Activated T-helper 17 cell treated with anti-CD3 and anti-CD28 coated beads, Interleukin-2, amount 50 U/mL, for 72 hours (primary cell): ENCODE data around the gene STX5. TPM values are rescaled to one million over a fixed set of nuclear protein-coding genes. Genes with fewer than 3 reads are reported as not detected.
A peak's percentile ranks its signal among the peaks of the same experiment; 100 is the strongest.

Experiments
- ATAC-seq: fragments of 150-1000 bp; cut with Tn5 transposase; replicated peaks from 2 replicates; pipeline ENCODE4 v1.10.0; 2021; ENCODE audit warnings: mild to moderate bottlenecking, moderate library complexity
- H3K27ac Mint-ChIP-seq: one replicate; pipeline ENCODE4 v1.8.0; 2022; ENCODE audit warnings: mixed read lengths
- H3K27me3 Mint-ChIP-seq: one replicate; pipeline ENCODE4 v1.8.0; 2022; ENCODE audit warnings: mixed read lengths
- H3K36me3 Mint-ChIP-seq: one replicate; pipeline ENCODE4 v1.8.0; 2022; ENCODE audit warnings: low read depth, mild to moderate bottlenecking, mixed read lengths
- H3K4me1 Mint-ChIP-seq: one replicate; pipeline ENCODE4 v1.8.0; 2022; ENCODE audit warnings: mixed read lengths
- H3K4me3 Mint-ChIP-seq: one replicate; pipeline ENCODE4 v1.8.0; 2022; ENCODE audit warnings: mild to moderate bottlenecking, mixed read lengths
- H3K9me3 Mint-ChIP-seq: one replicate; pipeline ENCODE4 v1.8.0; 2022; ENCODE audit warnings: mixed read lengths
- total RNA-seq, 2 donors: library from RNA; stranded (reverse); gene quantifications; one replicate each; pipeline ENCODE4 v1.2.3, GENCODE V29; 2022

Gene STX5
- total RNA-seq, 2 donors from 2014 or later = 23.4 to 32.0 TPM

DNA sequence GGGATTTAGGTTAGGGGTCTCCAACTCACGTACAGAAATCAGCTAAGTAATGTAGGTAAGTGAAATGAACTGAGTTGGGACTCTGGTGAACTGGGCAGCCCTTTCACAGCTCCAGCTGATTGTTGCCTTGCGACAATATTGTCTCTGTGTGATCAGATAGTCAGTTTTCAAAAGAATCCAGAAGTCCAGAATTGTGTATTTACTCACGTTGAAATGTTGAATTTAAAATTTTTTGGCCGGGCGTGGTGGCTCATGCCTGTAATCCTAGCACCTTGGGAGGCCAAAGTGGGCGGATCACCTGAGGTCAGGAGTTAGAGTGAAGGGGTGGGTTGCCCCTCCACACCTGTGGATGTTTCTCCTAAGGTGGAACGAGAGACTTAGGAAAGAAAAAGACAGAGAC is 26.4 kb upstream of the STX5 start:
- peaks cover 20% of the 10 kb centered on the region for H3K4me1 Mint-ChIP-seq
- no peaks in the 10 kb centered on the region for H3K27me3 Mint-ChIP-seq
- peak overlapping the region; percentile 98 for H3K4me3 Mint-ChIP-seq
- peak overlapping the region; percentile 96 for H3K27ac Mint-ChIP-seq
- peaks cover 43% of the 10 kb centered on the region for H3K36me3 Mint-ChIP-seq
- ATAC-seq = no peak
- no peaks in the 10 kb centered on the region for H3K9me3 Mint-ChIP-seq

DNA sequence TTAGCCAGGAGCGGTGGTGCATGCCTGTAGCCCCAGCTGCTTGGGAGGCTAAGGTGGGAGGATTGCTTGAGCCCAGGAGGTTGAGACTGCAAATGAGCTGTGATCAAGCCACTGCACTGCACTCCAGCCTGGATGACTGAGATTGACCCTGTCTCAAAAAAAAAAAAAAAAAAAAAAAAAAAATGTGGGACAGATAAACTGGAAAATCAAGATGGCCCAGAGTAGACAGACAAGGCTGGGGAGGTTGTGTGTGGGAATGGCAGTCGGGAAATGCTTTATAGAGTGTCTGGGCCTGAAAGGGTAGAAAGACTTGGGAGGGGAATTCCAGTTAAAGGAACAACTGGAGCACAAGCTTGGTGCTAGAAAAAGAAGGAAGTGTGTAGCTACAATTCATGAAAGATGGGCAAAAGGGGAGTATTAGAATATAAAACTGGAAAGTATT is 25.7 kb upstream of the STX5 start:
- peaks cover 22% of the 10 kb centered on the region for H3K4me1 Mint-ChIP-seq
- H3K9me3 Mint-ChIP-seq = no peaks in the 10 kb centered on the region
- no peak for ATAC-seq
- H3K27me3 Mint-ChIP-seq = no peaks in the 10 kb centered on the region
- peaks cover 50% of the 10 kb centered on the region for H3K36me3 Mint-ChIP-seq
- H3K27ac Mint-ChIP-seq = peak overlapping the region; percentile 96
- H3K4me3 Mint-ChIP-seq = peak overlapping the region; percentile 98

DNA sequence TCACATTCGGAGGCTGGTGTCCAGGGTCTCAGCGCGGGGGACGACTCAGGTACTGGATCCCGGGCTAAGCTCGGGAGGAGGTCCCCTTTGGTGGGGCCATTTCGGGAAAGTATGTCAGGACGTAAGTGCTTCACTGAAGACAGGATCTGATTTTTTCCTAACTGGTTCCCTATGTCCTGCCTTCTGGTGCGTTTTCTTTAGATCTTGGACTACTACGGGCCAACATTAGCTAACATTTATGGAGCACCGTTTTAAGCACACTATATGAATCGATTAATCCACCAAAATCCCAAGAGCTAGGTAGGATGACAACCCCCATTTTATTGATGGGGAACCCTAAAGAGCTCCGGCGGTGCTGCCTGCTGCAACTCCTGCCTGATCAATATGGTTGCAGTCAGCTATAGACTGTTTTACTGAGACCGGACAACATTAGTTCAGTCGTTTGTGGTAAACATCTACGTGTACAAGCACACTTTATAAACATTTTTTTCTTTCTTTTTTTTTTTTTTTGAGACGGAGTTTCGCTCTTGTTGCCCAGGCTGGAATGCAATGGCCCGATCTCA is 24.6 kb upstream of the STX5 start:
- peaks cover 28% of the 10 kb centered on the region for H3K4me1 Mint-ChIP-seq
- H3K27ac Mint-ChIP-seq = peak overlapping the region; percentile 96
- ATAC-seq = no peak
- H3K27me3 Mint-ChIP-seq = no peaks in the 10 kb centered on the region
- no peaks in the 10 kb centered on the region for H3K9me3 Mint-ChIP-seq
- H3K4me3 Mint-ChIP-seq = peak overlapping the region; percentile 98
- H3K36me3 Mint-ChIP-seq = peaks cover 61% of the 10 kb centered on the region

DNA sequence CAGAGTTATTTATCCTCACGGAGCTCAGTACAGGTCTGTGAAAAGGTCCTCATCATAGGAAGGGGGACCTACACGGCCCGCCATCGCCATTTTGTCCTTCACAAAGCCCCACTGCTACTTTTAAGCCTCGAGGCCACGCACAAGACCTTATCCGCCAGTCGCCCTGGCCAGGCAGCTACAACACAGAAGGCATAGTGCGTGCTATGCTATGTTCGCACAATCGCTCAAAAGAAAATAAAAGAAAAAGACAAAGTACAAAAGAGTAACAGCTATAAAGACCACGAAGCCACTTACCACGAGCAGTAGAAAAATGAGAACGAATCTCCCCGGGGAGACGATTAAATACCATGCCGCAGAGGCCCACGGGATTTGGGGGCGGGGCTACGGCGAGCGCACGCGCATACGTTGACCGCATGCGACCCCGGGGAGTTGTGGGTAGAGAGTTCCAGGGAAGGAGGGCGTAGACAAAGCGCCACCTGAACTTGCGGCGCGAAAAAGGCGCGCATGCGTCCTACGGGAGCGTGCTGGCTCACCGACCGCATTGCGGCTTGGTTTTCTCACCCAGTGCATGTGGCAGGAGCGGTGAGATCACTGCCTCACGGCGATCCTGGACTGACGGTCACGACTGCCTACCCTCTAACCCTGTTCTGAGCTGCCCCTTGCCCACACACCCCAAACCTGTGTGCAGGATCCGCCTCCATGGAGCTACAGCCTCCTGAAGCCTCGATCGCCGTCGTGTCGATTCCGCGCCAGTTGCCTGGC is 23.9 kb upstream of the STX5 start:
- peak; percentile 79 for ATAC-seq
- Mint-ChIP-seq H3K9me3 (no peaks in the 10 kb centered on the region), H3K27me3 (no peaks in the 10 kb centered on the region), H3K4me1 (peaks cover 28% of the 10 kb centered on the region), H3K4me3 (peak overlapping the region; percentile 98), H3K36me3 (peaks cover 68% of the 10 kb centered on the region), H3K27ac (peak overlapping the region; percentile 96)

DNA sequence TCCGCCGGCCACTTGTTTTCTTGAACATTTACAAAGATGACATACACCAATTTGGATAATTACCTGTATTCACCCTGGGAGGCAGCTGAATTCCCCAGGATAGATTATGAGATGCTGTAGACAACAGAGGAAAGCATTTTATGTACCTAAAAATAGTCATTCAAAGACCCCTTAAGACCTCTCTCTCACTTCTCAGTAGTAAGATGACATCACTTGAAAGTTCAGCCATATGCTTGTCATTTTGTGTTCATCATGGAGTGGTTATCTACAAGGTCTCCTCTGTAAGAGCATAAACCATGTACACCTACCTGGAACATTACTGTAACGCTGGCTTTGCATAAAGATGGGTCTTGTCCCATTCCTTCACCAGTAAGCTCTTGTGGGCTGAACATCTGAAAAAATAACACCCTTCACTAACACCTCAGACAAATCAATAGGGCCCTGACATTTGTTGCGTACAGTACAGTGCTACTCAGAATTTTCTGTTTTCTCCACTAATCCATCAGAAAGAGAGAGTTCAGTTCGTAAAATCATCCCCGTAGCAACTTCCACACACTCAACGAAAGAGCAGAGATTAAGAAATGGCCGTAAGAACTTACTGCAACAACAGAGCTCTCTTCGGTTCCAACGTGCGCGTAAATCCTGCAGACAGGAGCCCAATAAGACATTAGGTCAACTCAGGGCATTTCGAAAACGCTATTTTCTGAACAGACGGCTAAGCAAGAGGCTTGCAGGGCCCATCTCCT is 23.1 kb upstream of the STX5 start:
- Mint-ChIP-seq H3K27me3 (no peaks in the 10 kb centered on the region), H3K27ac (peak overlapping the region; percentile 96), H3K4me3 (peak overlapping the region; percentile 98), H3K4me1 (peaks cover 28% of the 10 kb centered on the region), H3K9me3 (no peaks in the 10 kb centered on the region), H3K36me3 (peaks cover 75% of the 10 kb centered on the region)
- no peak for ATAC-seq

DNA sequence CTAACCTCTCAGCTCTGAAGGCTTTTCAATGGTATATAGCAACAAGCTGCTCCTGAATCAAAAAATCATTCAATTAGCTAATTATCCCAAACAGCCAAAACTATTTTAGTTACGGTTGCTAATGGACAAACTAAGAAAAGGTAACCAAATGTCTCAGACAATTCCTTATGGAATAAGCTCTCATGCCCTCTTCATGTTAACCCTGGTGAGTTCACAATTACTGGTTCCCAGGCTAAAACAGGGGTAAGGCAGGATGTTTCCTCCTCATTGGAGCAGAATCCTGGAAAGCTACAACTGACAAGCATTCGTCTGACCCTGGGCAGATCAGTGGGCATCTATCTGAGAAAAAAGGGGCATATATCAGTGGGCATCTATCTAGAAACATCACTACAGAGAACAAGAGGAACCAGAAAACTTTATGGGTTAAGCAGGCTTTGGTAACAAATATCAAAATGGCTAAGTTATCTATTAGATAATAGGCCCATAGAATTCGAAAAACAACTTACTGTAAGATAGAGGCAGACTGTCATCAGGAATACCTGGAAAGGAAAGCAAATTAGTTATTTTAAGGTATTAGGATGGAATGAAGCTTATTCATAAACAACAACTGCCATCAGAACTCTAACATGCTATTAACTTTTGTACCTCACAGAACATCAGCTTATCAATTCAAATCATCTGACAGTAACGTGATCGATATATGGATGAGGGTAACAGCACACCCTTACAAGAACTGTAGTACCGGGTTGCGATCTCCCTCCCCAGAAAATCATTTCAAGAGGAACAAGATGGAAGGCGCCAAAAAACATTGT is 22.4 kb upstream of the STX5 start:
- H3K4me1 Mint-ChIP-seq = peaks cover 28% of the 10 kb centered on the region
- peaks cover 78% of the 10 kb centered on the region for H3K36me3 Mint-ChIP-seq

DNA sequence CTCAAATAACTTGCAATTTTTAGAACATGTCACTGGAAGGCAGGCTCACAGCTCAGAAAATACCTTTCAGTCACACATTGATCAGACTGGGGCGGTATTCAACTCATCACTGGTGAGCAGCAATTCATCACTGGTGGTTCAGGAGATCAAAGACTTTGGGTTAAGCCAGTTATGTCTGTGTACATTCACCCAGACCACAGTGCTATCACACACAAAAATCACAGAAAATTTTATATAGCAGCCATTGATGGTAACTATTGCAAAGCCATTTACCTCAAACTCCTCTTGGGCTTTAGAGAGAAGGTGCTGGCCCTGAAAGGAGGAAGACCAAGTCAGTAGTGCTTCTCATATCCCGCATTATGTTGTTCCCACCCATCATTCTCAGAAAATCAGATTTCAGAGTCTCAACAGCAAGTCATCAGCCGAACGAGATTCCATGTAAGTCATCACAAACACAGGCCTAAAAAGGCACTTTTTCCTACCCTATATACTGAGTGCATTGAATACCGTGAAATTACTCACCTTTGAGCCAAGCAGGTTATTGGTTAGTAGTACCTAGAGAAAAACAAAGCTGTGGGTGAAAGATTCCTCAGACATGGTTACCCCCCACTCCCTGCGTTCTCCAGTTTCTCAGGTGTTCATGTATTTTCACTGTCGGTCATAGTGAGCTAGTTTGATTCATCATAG is 21.6 kb upstream of the STX5 start:
- H3K27me3 Mint-ChIP-seq = no peaks in the 10 kb centered on the region
- H3K4me3 Mint-ChIP-seq = peak overlapping the region; percentile 98
- H3K4me1 Mint-ChIP-seq = peaks cover 28% of the 10 kb centered on the region
- peak; percentile 66 for ATAC-seq
- peak overlapping the region; percentile 96 for H3K27ac Mint-ChIP-seq
- no peaks in the 10 kb centered on the region for H3K9me3 Mint-ChIP-seq
- peaks cover 78% of the 10 kb centered on the region for H3K36me3 Mint-ChIP-seq

More for the DNA sequence above, 22.4 kb upstream of the STX5 start:
- peak overlapping the region; percentile 96 for H3K27ac Mint-ChIP-seq
- H3K4me3 Mint-ChIP-seq = peak overlapping the region; percentile 98
- H3K27me3 Mint-ChIP-seq = no peaks in the 10 kb centered on the region
- ATAC-seq = no peak
- H3K9me3 Mint-ChIP-seq = no peaks in the 10 kb centered on the region

DNA sequence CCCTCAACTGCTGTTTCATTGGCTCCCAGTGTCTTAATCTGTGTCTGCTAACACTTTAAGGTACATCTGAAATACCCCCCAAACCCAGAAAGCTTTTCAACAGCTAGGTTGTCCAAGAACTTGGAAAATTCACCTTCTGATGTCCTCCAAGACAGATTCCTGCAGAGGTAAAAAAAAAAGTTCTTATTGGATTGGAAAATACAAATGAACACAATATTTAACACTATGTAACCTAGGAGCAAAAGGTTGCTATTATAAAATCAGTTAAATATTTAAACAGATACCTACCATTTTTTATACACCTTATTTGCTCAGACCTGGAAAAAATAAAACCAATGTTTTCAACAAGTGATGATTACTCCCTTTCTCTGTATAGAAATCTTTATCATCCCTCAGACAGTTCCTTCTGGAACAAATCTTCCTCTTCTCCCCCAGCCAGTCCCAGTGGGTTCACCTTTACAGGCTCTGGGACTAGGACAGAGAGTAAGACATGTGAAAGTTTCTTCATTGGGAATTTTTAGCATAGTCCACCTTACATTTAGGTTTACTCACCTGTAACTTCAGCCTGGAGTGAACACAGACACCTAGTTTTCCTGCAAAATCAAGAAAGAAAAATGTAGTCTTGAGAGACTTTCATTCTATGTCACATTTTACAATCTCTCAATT is 20.8 kb upstream of the STX5 start:
- Mint-ChIP-seq H3K9me3 (no peaks in the 10 kb centered on the region), H3K27ac (peak overlapping the region; percentile 96), H3K4me3 (peak overlapping the region; percentile 98), H3K4me1 (peaks cover 24% of the 10 kb centered on the region), H3K36me3 (peaks cover 77% of the 10 kb centered on the region), H3K27me3 (no peaks in the 10 kb centered on the region)
- no peak for ATAC-seq

DNA sequence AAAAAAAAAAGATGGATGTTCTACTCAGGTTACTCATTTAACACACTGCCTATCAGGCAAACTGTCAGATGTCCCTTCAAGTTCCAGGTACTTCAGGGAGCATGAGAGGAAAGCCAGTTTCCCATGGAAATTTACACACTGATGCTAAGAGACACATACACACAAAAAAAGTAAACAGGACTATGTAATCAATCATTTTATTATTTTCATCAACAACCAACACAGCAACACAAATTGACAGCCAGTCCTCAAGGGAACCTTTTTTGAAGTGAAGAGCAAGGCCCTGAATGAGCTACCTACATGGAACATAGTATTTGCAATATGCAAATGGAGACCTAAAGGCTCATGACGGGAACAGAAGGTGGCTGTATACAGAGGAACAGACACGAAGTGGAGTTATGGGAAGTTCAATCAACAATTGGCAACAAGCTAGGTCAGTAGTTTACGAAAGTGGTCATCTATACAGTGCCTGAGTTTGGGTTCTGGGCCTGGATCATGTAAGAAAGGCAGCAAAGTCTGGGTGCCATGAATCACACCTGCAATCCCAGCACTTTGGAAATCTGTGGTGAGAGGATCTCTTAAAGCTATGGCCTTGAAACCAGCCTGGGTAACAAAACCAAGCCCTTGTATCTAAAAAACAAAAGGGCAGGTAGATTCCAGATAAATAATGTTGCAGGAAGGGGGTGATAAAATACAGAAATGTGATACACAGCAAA is 20.1 kb upstream of the STX5 start:
- no peak for ATAC-seq
- H3K27ac Mint-ChIP-seq = peak overlapping the region; percentile 71
- no peaks in the 10 kb centered on the region for H3K27me3 Mint-ChIP-seq
- H3K36me3 Mint-ChIP-seq = peaks cover 70% of the 10 kb centered on the region
- H3K4me1 Mint-ChIP-seq = peaks cover 22% of the 10 kb centered on the region
- no peaks in the 10 kb centered on the region for H3K9me3 Mint-ChIP-seq
- peak overlapping the region; percentile 98 for H3K4me3 Mint-ChIP-seq

DNA sequence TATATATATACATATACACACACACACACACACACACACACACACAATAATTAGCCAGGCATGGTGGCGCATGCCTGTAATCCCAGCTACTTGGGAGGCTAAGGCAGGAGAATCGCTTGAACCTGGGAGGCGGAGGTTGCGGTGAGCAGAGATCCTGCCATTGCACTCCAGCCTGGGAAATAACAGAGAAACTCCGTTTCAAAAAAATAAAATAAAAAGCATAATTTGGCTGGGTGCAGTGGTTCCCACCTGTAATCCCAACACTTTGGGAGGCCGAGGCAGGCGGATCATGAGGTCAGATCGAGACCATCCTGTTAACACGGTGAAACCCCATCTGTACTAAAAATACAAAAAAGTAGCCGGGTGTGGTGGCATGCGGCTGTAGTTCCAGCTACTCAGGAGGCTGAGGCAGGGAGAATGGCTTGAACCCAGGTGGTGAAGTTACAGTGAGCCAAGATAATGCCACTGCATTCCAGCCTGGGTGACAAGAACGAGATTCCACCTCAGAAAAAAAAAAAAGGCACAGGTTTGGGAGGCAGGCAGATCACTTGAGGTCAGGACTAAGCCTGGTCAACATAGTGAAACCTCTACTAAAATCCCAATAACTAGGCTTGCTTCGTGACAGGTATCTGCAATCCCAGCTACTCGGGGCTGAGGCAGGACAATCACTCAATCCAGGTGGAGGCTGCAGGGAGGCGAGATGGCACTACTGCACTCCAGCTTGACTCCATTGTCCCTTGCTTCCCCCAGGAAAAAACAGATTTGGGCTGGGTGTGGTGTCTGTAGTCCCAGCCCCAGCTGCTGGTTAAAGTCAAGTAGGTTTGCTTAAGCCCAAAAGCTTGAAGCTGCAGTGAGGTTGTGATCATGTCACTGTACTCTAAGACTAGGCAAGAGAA is 19.3 kb upstream of the STX5 start:
- H3K4me1 Mint-ChIP-seq = peaks cover 22% of the 10 kb centered on the region
- H3K27ac Mint-ChIP-seq = peak overlapping the region; percentile 71
- no peaks in the 10 kb centered on the region for H3K9me3 Mint-ChIP-seq
- ATAC-seq = no peak
- no peaks in the 10 kb centered on the region for H3K27me3 Mint-ChIP-seq
- peaks cover 64% of the 10 kb centered on the region for H3K36me3 Mint-ChIP-seq
- H3K4me3 Mint-ChIP-seq = peak overlapping the region; percentile 98

DNA sequence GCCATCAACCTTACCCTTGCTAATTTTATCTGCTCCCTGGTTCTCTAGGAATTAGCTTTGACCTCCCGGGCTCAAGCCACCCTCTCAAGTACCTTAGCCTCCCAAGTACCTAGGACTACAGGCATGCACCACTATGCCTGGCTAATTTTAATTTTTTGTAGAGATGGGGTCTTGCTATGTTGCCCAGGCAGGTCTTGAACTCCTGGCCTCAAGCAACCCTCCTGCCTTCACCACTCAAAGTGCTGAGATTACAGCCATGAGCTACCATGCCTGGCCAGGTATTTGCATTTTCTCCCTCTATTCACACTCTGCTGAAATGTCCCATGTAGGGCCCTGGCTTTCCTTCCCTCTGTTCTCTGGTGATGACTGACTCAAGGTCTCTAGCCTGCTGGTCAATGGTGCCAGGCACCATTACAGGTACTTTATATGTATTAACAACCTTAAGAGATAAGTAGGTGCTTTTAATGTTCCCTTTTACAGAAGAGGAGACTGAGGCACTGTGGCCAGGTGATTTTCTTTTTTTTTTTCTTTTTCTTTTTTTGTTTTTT is 16.0 kb upstream of the STX5 start:
- Mint-ChIP-seq H3K36me3 (peaks cover 31% of the 10 kb centered on the region), H3K27ac (no peak overlapping the region), H3K27me3 (no peaks in the 10 kb centered on the region)

DNA sequence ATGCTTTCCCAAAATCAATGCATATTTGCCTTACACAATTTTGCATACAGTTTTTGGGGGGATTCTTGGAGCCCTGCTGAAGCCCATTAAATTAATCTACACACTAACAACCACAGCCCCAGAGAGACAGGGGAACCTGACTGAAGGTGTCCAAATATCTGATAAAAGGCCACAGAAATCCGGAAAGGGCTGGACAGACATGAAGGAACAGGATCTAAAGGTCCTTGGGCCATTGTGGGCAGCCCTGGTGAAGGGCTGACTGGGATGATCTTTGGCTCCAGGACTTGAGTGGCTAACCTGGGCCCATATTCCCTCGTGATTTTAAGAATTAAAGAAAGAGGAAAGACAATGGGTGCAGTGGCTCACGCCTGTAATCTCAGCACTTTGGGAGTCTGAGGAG is 14.3 kb upstream of the STX5 start:
- Mint-ChIP-seq H3K4me3 (no peak overlapping the region), H3K9me3 (no peaks in the 10 kb centered on the region), H3K27me3 (no peaks in the 10 kb centered on the region), H3K36me3 (peaks cover 14% of the 10 kb centered on the region), H3K27ac (no peak overlapping the region), H3K4me1 (no peaks in the 10 kb centered on the region)
- ATAC-seq = no peak

More for the DNA sequence above, 16.0 kb upstream of the STX5 start:
- H3K4me1 Mint-ChIP-seq = peaks cover 10% of the 10 kb centered on the region
- H3K9me3 Mint-ChIP-seq = no peaks in the 10 kb centered on the region
- H3K4me3 Mint-ChIP-seq = no peak overlapping the region
- no peak for ATAC-seq
